Osteocyte (in vitro differentiated cells): Measurements from ENCODE around the gene CELF5. TPM values are rescaled to one million over a fixed set of nuclear protein-coding genes. Genes with fewer than 3 reads are reported as not detected.

ENCODE experiments used
- DNase-seq: peaks from one replicate; pipeline ENCODE4 v3.0.0; 2021; ENCODE audit warnings: mixed read lengths; ENCODE audit not compliant: unreplicated experiment; ENCODE audit errors: extremely low spot score
- H3K27ac Mint-ChIP-seq: one replicate; pipeline ENCODE4 v1.8.0; 2021; ENCODE audit warnings: mild to moderate bottlenecking, mixed read lengths; ENCODE audit not compliant: unreplicated experiment
- H3K27me3 Mint-ChIP-seq: one replicate; pipeline ENCODE4 v1.8.0; 2021; ENCODE audit warnings: mixed read lengths; ENCODE audit not compliant: unreplicated experiment
- H3K36me3 Mint-ChIP-seq: one replicate; pipeline ENCODE4 v1.8.0; 2021; ENCODE audit warnings: mixed read lengths; ENCODE audit not compliant: unreplicated experiment
- H3K4me1 Mint-ChIP-seq: one replicate; pipeline ENCODE4 v1.8.0; 2021; ENCODE audit warnings: mixed read lengths; ENCODE audit not compliant: unreplicated experiment
- H3K4me3 Mint-ChIP-seq: one replicate; pipeline ENCODE4 v1.8.0; 2021; ENCODE audit warnings: mild to moderate bottlenecking, moderate library complexity, mixed read lengths; ENCODE audit not compliant: unreplicated experiment
- H3K9me3 Mint-ChIP-seq: one replicate; pipeline ENCODE4 v1.8.0; 2021; ENCODE audit warnings: mixed read lengths; ENCODE audit not compliant: unreplicated experiment
- total RNA-seq: library from RNA; stranded (reverse); gene quantifications from 2 replicates; pipeline ENCODE4 v1.2.1, GENCODE V29; 2021
- TF ChIP-seq, protein P1 (sequence below): fragments of 200-600 bp; sonication (generic); IDR thresholded peaks from 2 replicates; pipeline ENCODE4 v1.5.0; 2021; ENCODE audit warnings: antibody characterized with exemption, mild to moderate bottlenecking, moderate library complexity

CELF5 gene
- total RNA-seq, 1 donor from 2014 or later, result 0.16 TPM

DNA sequence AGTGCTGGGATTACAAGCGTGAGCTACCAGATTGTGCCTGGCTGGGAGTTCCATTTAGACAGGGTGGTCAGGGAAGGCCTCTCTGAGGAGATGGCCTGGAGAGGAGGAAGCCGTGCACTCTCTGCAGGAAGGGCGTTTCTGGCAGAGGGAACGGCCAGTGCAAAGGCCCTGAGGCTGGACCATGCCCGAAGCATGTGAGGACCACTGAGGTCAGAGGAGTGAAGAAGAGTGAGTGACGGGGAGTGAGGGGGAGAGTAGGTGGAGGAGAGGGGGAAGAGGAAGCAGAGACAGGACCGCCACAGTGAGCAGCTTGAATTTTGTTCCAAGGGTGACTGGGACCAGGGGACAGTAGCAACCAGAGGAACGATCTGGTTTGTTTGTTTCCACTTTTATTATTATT is 32.6 kb downstream of the CELF5 start:
- H3K4me1 Mint-ChIP-seq, result no peaks in the 10 kb centered on the region
- peaks cover 10% of the 10 kb centered on the region for H3K27me3 Mint-ChIP-seq
- TF ChIP-seq, protein P1, sequence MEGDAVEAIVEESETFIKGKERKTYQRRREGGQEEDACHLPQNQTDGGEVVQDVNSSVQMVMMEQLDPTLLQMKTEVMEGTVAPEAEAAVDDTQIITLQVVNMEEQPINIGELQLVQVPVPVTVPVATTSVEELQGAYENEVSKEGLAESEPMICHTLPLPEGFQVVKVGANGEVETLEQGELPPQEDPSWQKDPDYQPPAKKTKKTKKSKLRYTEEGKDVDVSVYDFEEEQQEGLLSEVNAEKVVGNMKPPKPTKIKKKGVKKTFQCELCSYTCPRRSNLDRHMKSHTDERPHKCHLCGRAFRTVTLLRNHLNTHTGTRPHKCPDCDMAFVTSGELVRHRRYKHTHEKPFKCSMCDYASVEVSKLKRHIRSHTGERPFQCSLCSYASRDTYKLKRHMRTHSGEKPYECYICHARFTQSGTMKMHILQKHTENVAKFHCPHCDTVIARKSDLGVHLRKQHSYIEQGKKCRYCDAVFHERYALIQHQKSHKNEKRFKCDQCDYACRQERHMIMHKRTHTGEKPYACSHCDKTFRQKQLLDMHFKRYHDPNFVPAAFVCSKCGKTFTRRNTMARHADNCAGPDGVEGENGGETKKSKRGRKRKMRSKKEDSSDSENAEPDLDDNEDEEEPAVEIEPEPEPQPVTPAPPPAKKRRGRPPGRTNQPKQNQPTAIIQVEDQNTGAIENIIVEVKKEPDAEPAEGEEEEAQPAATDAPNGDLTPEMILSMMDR, result no peak
- H3K4me3 Mint-ChIP-seq, result no peak overlapping the region
- no peaks in the 10 kb centered on the region for H3K36me3 Mint-ChIP-seq
- DNase-seq, result no peak
- H3K9me3 Mint-ChIP-seq, result peaks cover 4% of the 10 kb centered on the region
- H3K27ac Mint-ChIP-seq, result no peak overlapping the region

DNA sequence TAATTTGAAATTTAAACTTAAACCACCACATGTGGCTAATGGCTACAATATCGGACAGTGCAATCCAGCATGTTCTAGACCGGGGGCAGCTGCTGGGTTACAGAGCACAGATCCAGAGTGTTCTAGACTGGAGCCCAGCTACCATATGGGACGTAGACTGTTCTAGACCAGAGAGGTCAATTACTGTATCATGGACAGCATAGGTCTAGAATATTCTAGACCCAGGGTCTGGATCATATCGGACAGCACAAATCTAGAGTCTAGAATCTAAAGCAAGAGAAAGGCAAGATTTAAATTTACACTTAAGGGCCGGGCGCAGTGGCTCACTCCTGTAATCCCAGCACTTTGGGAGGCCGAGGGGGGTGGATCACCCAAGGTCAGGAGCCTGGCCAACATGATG is 37.9 kb downstream of the CELF5 start:
- Mint-ChIP-seq H3K4me1 (no peaks in the 10 kb centered on the region), H3K4me3 (no peak overlapping the region), H3K9me3 (no peaks in the 10 kb centered on the region), H3K27me3 (peaks cover 7% of the 10 kb centered on the region), H3K36me3 (no peaks in the 10 kb centered on the region), H3K27ac (no peak overlapping the region)
- TF ChIP-seq, protein P1, result no peak
- no peak for DNase-seq

DNA sequence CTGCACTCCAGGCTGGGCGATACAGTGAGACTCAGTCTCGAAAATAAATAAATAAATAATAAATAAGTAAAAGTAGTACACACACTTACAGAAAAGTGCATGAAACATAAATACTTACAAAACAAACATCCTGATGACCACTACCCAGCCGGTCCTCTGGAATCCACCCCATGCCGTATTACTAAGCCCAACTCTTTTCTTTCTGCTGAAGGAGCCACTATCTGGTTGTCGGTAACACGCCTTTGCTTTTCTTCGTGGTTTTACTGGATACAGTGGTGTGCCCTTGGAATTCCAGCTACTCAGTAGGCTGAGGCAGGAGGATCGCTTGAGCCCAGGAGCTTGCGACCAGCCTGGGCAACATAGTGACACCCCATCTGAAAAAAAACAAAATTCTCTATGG is 39.4 kb downstream of the CELF5 start:
- no peaks in the 10 kb centered on the region for H3K4me1 Mint-ChIP-seq
- TF ChIP-seq, protein P1, result no peak
- H3K4me3 Mint-ChIP-seq, result no peak overlapping the region
- peaks cover 11% of the 10 kb centered on the region for H3K27me3 Mint-ChIP-seq
- no peak for DNase-seq
- no peak overlapping the region for H3K27ac Mint-ChIP-seq
- no peaks in the 10 kb centered on the region for H3K9me3 Mint-ChIP-seq
- H3K36me3 Mint-ChIP-seq, result no peaks in the 10 kb centered on the region

DNA sequence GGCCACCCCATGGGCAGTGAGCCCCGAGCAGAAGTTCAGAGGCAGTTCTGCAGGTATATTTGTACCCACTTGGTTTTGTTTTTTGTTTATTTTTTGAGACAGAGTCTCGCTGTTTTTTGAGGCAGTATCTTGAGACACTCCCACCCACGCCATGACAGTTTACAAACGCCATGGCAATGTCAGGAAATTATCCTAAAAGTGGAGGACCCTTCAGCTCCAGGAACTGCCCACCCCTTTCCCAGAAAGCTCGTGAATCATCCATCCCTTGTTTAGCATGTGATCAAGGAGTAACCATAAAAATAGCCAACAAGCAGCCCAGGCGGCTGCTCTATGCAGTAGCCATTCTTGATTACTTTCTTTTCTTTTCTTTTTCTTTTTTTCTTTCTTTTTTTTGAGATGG is 41.0 kb downstream of the CELF5 start:
- TF ChIP-seq, protein P1, result no peak
- H3K9me3 Mint-ChIP-seq, result no peaks in the 10 kb centered on the region
- peaks cover 16% of the 10 kb centered on the region for H3K27me3 Mint-ChIP-seq
- no peak overlapping the region for H3K4me3 Mint-ChIP-seq
- no peaks in the 10 kb centered on the region for H3K4me1 Mint-ChIP-seq
- no peak for DNase-seq
- no peaks in the 10 kb centered on the region for H3K36me3 Mint-ChIP-seq
- H3K27ac Mint-ChIP-seq, result no peak overlapping the region

- Mint-ChIP-seq H3K36me3 (no peaks in the 10 kb centered on the region), H3K4me3 (no peak overlapping the region), H3K9me3 (no peaks in the 10 kb centered on the region), H3K27me3 (peaks cover 16% of the 10 kb centered on the region), H3K4me1 (no peaks in the 10 kb centered on the region), H3K27ac (no peak overlapping the region)
- TF ChIP-seq, protein P1, result no peak
- DNase-seq, result no peak
Observed at GRCh38 chr19:3266092-3266693, 41.7 kb downstream of the CELF5 start.
